ENCODE results near the gene SYNGR3. TPM values are rescaled to one million over a fixed set of nuclear protein-coding genes. Genes with fewer than 3 reads are reported as not detected.

The SYNGR3 gene
- total and polyA plus RNA-seq, 2 of the 13 experiments (the other 11 are each of a cell fraction or from before 2014, with no cell fraction given) = 0.97 to 5.7 TPM

- TF ChIP-seq NR0B2 (CRISPR knock-in tag; IDR thresholded peaks at IDR 0.05) = peak; percentile 93; the same call in 1 of the 2 replicates
- TF ChIP-seq SALL1 (CRISPR knock-in tag; IDR thresholded peaks at IDR 0.05) = peak; percentile 89
- TF ChIP-seq CREM (IDR thresholded peaks at IDR 0.05) = peak; percentile 99
- peak; percentile 100 for TF ChIP-seq CREM (CRISPR knock-in tag; IDR thresholded peaks at IDR 0.05)
- peak; percentile 91 for TF ChIP-seq CBX1 (IDR thresholded peaks at IDR 0.05; ENCODE audit: low read depth)
- no peak for TF ChIP-seq ZBTB1 (CRISPR knock-in tag; IDR thresholded peaks at IDR 0.05; ENCODE audit: borderline replicate concordance)
- TF ChIP-seq ZNF230 (CRISPR knock-in tag; IDR thresholded peaks at IDR 0.05) = peak; percentile 75; the same call in 1 of the 2 replicates
- peak; percentile 96 for TF ChIP-seq GABPA (IDR thresholded peaks at IDR 0.05; ENCODE audit: low read depth, low read length)
- peak; percentile 97 for TF ChIP-seq GABPA (CRISPR knock-in tag; IDR thresholded peaks at IDR 0.05; ENCODE audit: low read depth)
- peak; percentile 100 for TF ChIP-seq KAT8 (CRISPR knock-in tag; IDR thresholded peaks at IDR 0.05)
- TF ChIP-seq FOXA3 (CRISPR knock-in tag; IDR thresholded peaks at IDR 0.05) = peak; percentile 71
- 0 out of 2 replicates have a peak, but pooled peaks have one; percentile 49 for TF ChIP-seq ZSCAN20 (CRISPR knock-in tag; IDR thresholded peaks at IDR 0.05; ENCODE audit: borderline replicate concordance)
- no peak for TF ChIP-seq ZNF446 (CRISPR knock-in tag; IDR thresholded peaks at IDR 0.05)
- TF ChIP-seq ZBTB39 (CRISPR knock-in tag; IDR thresholded peaks at IDR 0.05) = peak; percentile 73; the same call in 1 of the 2 replicates
- peak; percentile 95 for TF ChIP-seq TGIF2 (CRISPR knock-in tag; IDR thresholded peaks at IDR 0.05)
- TF ChIP-seq ASH2L (IDR thresholded peaks at IDR 0.05; ENCODE audit: insufficient read length, low read depth, low read length) = peak; percentile 68
- 0 out of 2 replicates have a peak, but pooled peaks have one; percentile 34 for TF ChIP-seq MXD3 (CRISPR knock-in tag; IDR thresholded peaks at IDR 0.05)
- TF ChIP-seq MYPOP (CRISPR knock-in tag; IDR thresholded peaks at IDR 0.05) = no peak
- TF ChIP-seq RARG (CRISPR knock-in tag; IDR thresholded peaks at IDR 0.05; ENCODE audit: low read depth) = no peak
- TF ChIP-seq HNF1A (IDR thresholded peaks at IDR 0.05; ENCODE audit: low read depth) = no peak
- peak; percentile 77; the same call in 1 of the 2 replicates for TF ChIP-seq HNF1A (CRISPR knock-in tag; IDR thresholded peaks at IDR 0.05; ENCODE audit: borderline replicate concordance)
Measured at GRCh38 chr16:1971796-1972489, 17.8 kb upstream of the SYNGR3 start, which contains the start of gene TBL3 (continued).

Measured in HepG2 (cell line).